H1 (cell line): ENCODE measurements around the gene FRMD3. TPM values are rescaled to one million over a fixed set of nuclear protein-coding genes. Genes with fewer than 3 reads are reported as not detected.

ENCODE experiments used
- BCL11A ChIP-seq, 2 experiments: IDR thresholded peaks; one replicate each; pipeline ENCODE4 v1.6.1; 2011; ENCODE audit warnings: low read depth in 2 of 2, low read length in 2 of 2, mild to moderate bottlenecking in 2 of 2
- CHD2 ChIP-seq: IDR thresholded peaks from 2 replicates; pipeline ENCODE4 v1.6.1; 2012; ENCODE audit warnings: low read length, improper control_type of control experiment
- CTCF ChIP-seq, 3 experiments: IDR thresholded peaks; 1 replicate in 2 of 3; 2 replicates in 1 of 3; pipeline versions ENCODE4 v1.5.1 to v1.6.1; 2011; ENCODE audit warnings: low read length in 3 of 3, mild to moderate bottlenecking in 3 of 3, inconsistent platforms in 2 of 3, low read depth in 1 of 3, moderate library complexity in 1 of 3; ENCODE audit not compliant: insufficient read depth in 1 of 3; ENCODE audit errors: control extremely low read depth in 1 of 3
- E2F6 ChIP-seq: IDR thresholded peaks from 2 replicates; pipeline ENCODE4 v1.6.1; 2012; ENCODE audit warnings: inconsistent platforms
- SAP30 ChIP-seq: fragments of 300-600 bp; sonication (generic); IDR thresholded peaks from 2 replicates; pipeline ENCODE4 v1.7.1; 2012; ENCODE audit warnings: low read length, moderate library complexity, mild to moderate bottlenecking, inconsistent platforms; ENCODE audit not compliant: insufficient read depth, insufficient replicate concordance
- polyA plus RNA-seq, 7 experiments: library from polyadenylated mRNA; depleted of rRNA in 3 of 7; stranded (reverse) in 5 of 7; unstranded in 2 of 7; fragments of >200 nt in 5 of 7; fragments of 200-250 nt in 2 of 7; gene quantifications; 1 replicate in 5 of 7; 2 replicates in 1 of 7; 4 replicates in 1 of 7; pipeline versions ENCODE4 v1.2.1 to v1.2.3, GENCODE V29; 2011 to 2013; ENCODE audit warnings: missing spikeins in 2 of 7, mixed read lengths in 2 of 7
- total RNA-seq: library from RNA; stranded (reverse); fragmentation: NEBNext Ultra II Directional; extraction: Animal tissue kit (Norgen Biotek cat#: 25700); gene quantifications from 2 replicates; pipeline ENCODE4 v1.2.1, GENCODE V29; 2021

The FRMD3 gene
- total and polyA plus RNA-seq, 2 of the 8 experiments (the other 6 are each of a cell fraction or from before 2014, with no cell fraction given), result 0.15 to 1.4 TPM

GRCh38 chr9:83349031-83349430 lies 189.2 kb downstream of the FRMD3 start (continued):
- TF ChIP-seq CTCF (IDR thresholded peaks at IDR 0.05; ENCODE audit: control extremely low read depth in 1 of 3, insufficient read depth in 1 of 3, low read depth in 1 of 3, low read length in 3 of 3) (no peak), SAP30 (no peak), BCL11A (IDR thresholded peaks at IDR 0.05; ENCODE audit: low read depth in 2 of 2, low read length in 2 of 2) (no peak), CHD2 (no peak), E2F6 (no peak)
